ENCODE results near the gene ZSCAN5A. TPM values are rescaled to one million over a fixed set of nuclear protein-coding genes. Genes with fewer than 3 reads are reported as not detected.
"Not testable (repeated sequence)": the region's sequence is repeated elsewhere in the genome, so short reads cannot be mapped to it uniquely, and the experiment has no call there.

ZSCAN5A gene
- total and polyA plus RNA-seq, 5 donors from 2014 or later, result 3.5 to 7.9 (median 6.4) TPM

- Histone ChIP-seq H3K36me3 (ENCODE audit: control insufficient read depth, insufficient read depth, low read length) (no peaks in the 10 kb centered on the region), H3K4me1 (ENCODE audit: control insufficient read depth, insufficient read depth, low read length, poor library complexity, severe bottlenecking) (no peaks in the 10 kb centered on the region), H3K27ac (ENCODE audit: insufficient read depth, low read length, poor library complexity, severe bottlenecking) (no peak overlapping the region), H3K9me3 (ENCODE audit: control insufficient read depth in 2 of 2, low read length in 2 of 2) (no peaks in the 10 kb centered on the region), H3K4me3 (ENCODE audit: low read depth, low read length) (no peak overlapping the region), H3K27me3 (ENCODE audit: control insufficient read depth, insufficient read depth, low read length) (peaks cover 2% of the 10 kb centered on the region)
- no peak overlapping the region for H3K27ac Mint-ChIP-seq
- peak in 1 of 3 donors; percentile 3 for DNase-seq
- H3K4me3 Mint-ChIP-seq, result no peak overlapping the region
- peaks cover 0 to 4% (median under 1%) of the 10 kb centered on the region in 4 donors for H3K4me1 Mint-ChIP-seq
- peaks cover 36% of the 10 kb centered on the region for H3K27me3 Mint-ChIP-seq
- peaks cover 0 to 3% (median 0%) of the 10 kb centered on the region in 7 donors for H3K9me3 Mint-ChIP-seq
- peaks cover 6% of the 10 kb centered on the region for H3K36me3 Mint-ChIP-seq
- no peak for ATAC-seq (ENCODE audit: low read depth in 2 of 2)
Observed at GRCh38 chr19:56217039-56217949, 97.3 kb downstream of the ZSCAN5A start.

- no peaks in the 10 kb centered on the region for H3K9me3 ChIP-seq (ENCODE audit: control insufficient read depth in 2 of 2, low read length in 2 of 2)
- Mint-ChIP-seq H3K9me3 (peaks cover 0 to 4% (median 0%) of the 10 kb centered on the region in 7 donors), H3K4me1 (peaks cover 0 to 4% (median 0%) of the 10 kb centered on the region in 4 donors), H3K4me3 (no peak overlapping the region), H3K27ac (no peak overlapping the region), H3K36me3 (no peaks in the 10 kb centered on the region), H3K27me3 (peaks cover 24% of the 10 kb centered on the region)
- H3K27me3 ChIP-seq (ENCODE audit: control insufficient read depth, insufficient read depth, low read length), result no peaks in the 10 kb centered on the region
- no peak for ATAC-seq (ENCODE audit: low read depth in 2 of 2)
- no peak overlapping the region for H3K4me3 ChIP-seq (ENCODE audit: low read depth, low read length)
- H3K27ac ChIP-seq (ENCODE audit: insufficient read depth, low read length, poor library complexity, severe bottlenecking), result no peak overlapping the region
- H3K36me3 ChIP-seq (ENCODE audit: control insufficient read depth, insufficient read depth, low read length), result no peaks in the 10 kb centered on the region
- H3K4me1 ChIP-seq (ENCODE audit: control insufficient read depth, insufficient read depth, low read length, poor library complexity, severe bottlenecking), result no peaks in the 10 kb centered on the region
- no peak for DNase-seq
Observed at GRCh38 chr19:56211718-56212117, 102.9 kb downstream of the ZSCAN5A start.

GRCh38 chr19:56210036-56210435 is 104.6 kb downstream of the ZSCAN5A start:
- H3K9me3 ChIP-seq (ENCODE audit: control insufficient read depth in 2 of 2, low read length in 2 of 2); H3K4me1 Mint-ChIP-seq; H3K36me3 Mint-ChIP-seq; H3K36me3 ChIP-seq (ENCODE audit: control insufficient read depth, insufficient read depth, low read length); H3K4me3 ChIP-seq (ENCODE audit: low read depth, low read length); DNase-seq; H3K9me3 Mint-ChIP-seq; H3K27ac ChIP-seq (ENCODE audit: insufficient read depth, low read length, poor library complexity, severe bottlenecking); H3K27me3 ChIP-seq (ENCODE audit: control insufficient read depth, insufficient read depth, low read length); H3K4me3 Mint-ChIP-seq; H3K4me1 ChIP-seq (ENCODE audit: control insufficient read depth, insufficient read depth, low read length, poor library complexity, severe bottlenecking); ATAC-seq (ENCODE audit: low read depth in 2 of 2); H3K27ac Mint-ChIP-seq: not testable (repeated sequence)
- peaks cover 13% of the 10 kb centered on the region for H3K27me3 Mint-ChIP-seq

DNA sequence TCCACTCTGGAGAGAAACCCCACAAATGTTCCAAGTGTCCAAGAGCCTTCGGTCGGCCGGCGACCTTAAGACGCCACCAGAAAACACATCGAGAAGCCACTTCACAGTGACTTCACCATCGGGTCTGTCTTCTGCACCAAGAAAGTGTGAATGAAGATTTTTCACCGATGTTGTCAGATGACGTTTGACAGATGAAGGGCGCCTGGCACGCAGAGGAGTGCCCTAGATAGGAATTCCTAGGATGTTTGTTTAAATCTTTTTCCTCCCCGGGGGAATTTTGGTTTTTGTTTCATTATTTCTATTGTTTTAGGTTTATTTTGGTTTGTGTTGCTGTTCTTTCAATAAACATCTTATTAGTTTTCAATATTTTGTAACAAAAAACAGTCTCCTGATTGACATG is 105.5 kb downstream of the ZSCAN5A start:
- Histone ChIP-seq H3K4me3 (ENCODE audit: low read depth, low read length) (no peak overlapping the region), H3K27ac (ENCODE audit: insufficient read depth, low read length, poor library complexity, severe bottlenecking) (no peak overlapping the region), H3K27me3 (ENCODE audit: control insufficient read depth, insufficient read depth, low read length) (no peaks in the 10 kb centered on the region), H3K36me3 (ENCODE audit: control insufficient read depth, insufficient read depth, low read length) (no peaks in the 10 kb centered on the region), H3K4me1 (ENCODE audit: control insufficient read depth, insufficient read depth, low read length, poor library complexity, severe bottlenecking) (no peaks in the 10 kb centered on the region), H3K9me3 (ENCODE audit: control insufficient read depth in 2 of 2, low read length in 2 of 2) (no peaks in the 10 kb centered on the region)
- no peak for ATAC-seq (ENCODE audit: low read depth in 2 of 2)
- Mint-ChIP-seq H3K9me3 (peaks cover 0 to 3% (median 0%) of the 10 kb centered on the region in 7 donors), H3K27ac (no peak overlapping the region), H3K36me3 (no peaks in the 10 kb centered on the region), H3K4me3 (no peak overlapping the region), H3K27me3 (peaks cover 10% of the 10 kb centered on the region), H3K4me1 (no peaks in the 10 kb centered on the region)
- no peak for DNase-seq

DNA sequence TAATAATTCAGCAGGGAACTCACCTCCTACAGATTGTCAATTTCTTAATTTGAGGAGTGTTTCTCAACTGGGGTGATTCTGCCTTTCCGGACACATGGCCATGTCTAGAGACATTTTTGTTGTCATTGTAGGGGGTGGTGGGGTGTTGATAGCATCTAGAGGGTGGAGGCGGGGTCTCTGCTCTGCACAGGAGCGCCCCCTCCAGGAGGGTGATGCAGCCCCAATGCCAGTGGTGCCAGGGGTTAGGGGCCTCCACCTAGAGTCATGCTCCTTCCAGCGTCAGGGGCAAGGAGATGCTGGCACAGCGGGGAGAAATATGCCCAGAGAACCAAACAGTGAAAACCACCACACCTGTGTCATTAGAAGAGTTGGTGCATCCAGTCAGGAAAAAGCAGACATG is 107.1 kb downstream of the ZSCAN5A start:
- not testable (repeated sequence) for H3K4me1 ChIP-seq (ENCODE audit: control insufficient read depth, insufficient read depth, low read length, poor library complexity, severe bottlenecking); H3K9me3 ChIP-seq (ENCODE audit: control insufficient read depth in 2 of 2, low read length in 2 of 2); H3K36me3 Mint-ChIP-seq; H3K27ac ChIP-seq (ENCODE audit: insufficient read depth, low read length, poor library complexity, severe bottlenecking); H3K27me3 Mint-ChIP-seq; H3K4me1 Mint-ChIP-seq; H3K36me3 ChIP-seq (ENCODE audit: control insufficient read depth, insufficient read depth, low read length); H3K4me3 Mint-ChIP-seq; H3K9me3 Mint-ChIP-seq; H3K27me3 ChIP-seq (ENCODE audit: control insufficient read depth, insufficient read depth, low read length); H3K27ac Mint-ChIP-seq; H3K4me3 ChIP-seq (ENCODE audit: low read depth, low read length); ATAC-seq (ENCODE audit: low read depth in 2 of 2); DNase-seq

GRCh38 chr19:56201973-56202372 is 112.7 kb downstream of the ZSCAN5A start, which contains the start of gene ZSCAN5C:
TSS of gene ZSCAN5C (plus strand) at chr19:56202273. CDS start at chr19:56205914, 3,641 bp downstream.
- Mint-ChIP-seq H3K27me3 (peaks cover 5% of the 10 kb centered on the region), H3K9me3 (peaks cover 0 to 2% (median 0%) of the 10 kb centered on the region in 7 donors), H3K27ac (no peak within 1 kb of the TSS), H3K4me1 (no peaks in the 10 kb centered on the region), H3K36me3 (no peaks in the 10 kb centered on the region), H3K4me3 (no peak within 1 kb of the TSS)
- Histone ChIP-seq H3K27me3 (ENCODE audit: control insufficient read depth, insufficient read depth, low read length) (no peaks in the 10 kb centered on the region), H3K9me3 (ENCODE audit: control insufficient read depth in 2 of 2, low read length in 2 of 2) (no peaks in the 10 kb centered on the region), H3K27ac (ENCODE audit: insufficient read depth, low read length, poor library complexity, severe bottlenecking) (no peak within 1 kb of the TSS), H3K36me3 (ENCODE audit: control insufficient read depth, insufficient read depth, low read length) (no peaks in the 10 kb centered on the region), H3K4me3 (ENCODE audit: low read depth, low read length) (no peak within 1 kb of the TSS), H3K4me1 (ENCODE audit: control insufficient read depth, insufficient read depth, low read length, poor library complexity, severe bottlenecking) (no peaks in the 10 kb centered on the region)
- DNase-seq (no peak), ATAC-seq (ENCODE audit: low read depth in 2 of 2) (no peak)

- no peak for ATAC-seq (ENCODE audit: low read depth in 2 of 2)
- Mint-ChIP-seq H3K36me3 (no peaks in the 10 kb centered on the region), H3K27me3 (peaks cover 5% of the 10 kb centered on the region), H3K9me3 (no peaks in the 10 kb centered on the region), H3K4me1 (no peaks in the 10 kb centered on the region), H3K27ac (no peak overlapping the region), H3K4me3 (no peak overlapping the region)
- Histone ChIP-seq H3K36me3 (ENCODE audit: control insufficient read depth, insufficient read depth, low read length) (no peaks in the 10 kb centered on the region), H3K9me3 (ENCODE audit: control insufficient read depth in 2 of 2, low read length in 2 of 2) (no peaks in the 10 kb centered on the region), H3K27me3 (ENCODE audit: control insufficient read depth, insufficient read depth, low read length) (no peaks in the 10 kb centered on the region), H3K27ac (ENCODE audit: insufficient read depth, low read length, poor library complexity, severe bottlenecking) (no peak overlapping the region), H3K4me3 (ENCODE audit: low read depth, low read length) (no peak overlapping the region), H3K4me1 (ENCODE audit: control insufficient read depth, insufficient read depth, low read length, poor library complexity, severe bottlenecking) (no peaks in the 10 kb centered on the region)
- no peak for DNase-seq
Observed at GRCh38 chr19:56199687-56200086, 115.0 kb downstream of the ZSCAN5A start.

DNA sequence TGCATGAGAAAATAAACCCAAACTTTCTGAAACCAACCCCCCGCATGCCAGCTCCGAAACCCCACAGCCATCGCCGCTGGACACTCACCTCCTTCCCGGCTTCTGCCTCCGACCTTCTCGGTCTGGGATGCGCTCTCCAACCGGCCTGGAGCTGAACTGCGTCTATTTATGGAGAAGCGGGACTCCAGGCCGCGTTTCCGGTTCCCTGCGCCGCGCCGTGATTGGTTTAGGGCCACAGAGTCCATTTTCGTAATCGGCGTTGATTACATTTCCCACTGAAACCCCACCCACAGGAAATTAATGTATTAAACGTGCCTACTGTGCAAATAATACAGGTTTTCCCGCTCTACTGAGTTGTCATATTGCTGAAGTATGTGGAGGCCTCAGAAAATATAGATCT is 117.0 kb downstream of the ZSCAN5A start, which contains the start of gene ZSCAN5B:
Gene ZSCAN5B, minus strand, starts transcription at position 138 of the 400 bp plus-strand sequence. CDS start 4,731 bp downstream, outside the sequence.
- ATAC-seq (ENCODE audit: low read depth in 2 of 2); H3K4me1 ChIP-seq (ENCODE audit: control insufficient read depth, insufficient read depth, low read length, poor library complexity, severe bottlenecking); DNase-seq; H3K9me3 Mint-ChIP-seq; H3K27ac Mint-ChIP-seq; H3K9me3 ChIP-seq (ENCODE audit: control insufficient read depth in 2 of 2, low read length in 2 of 2); H3K27me3 Mint-ChIP-seq; H3K36me3 ChIP-seq (ENCODE audit: control insufficient read depth, insufficient read depth, low read length); H3K4me3 Mint-ChIP-seq; H3K4me1 Mint-ChIP-seq; H3K36me3 Mint-ChIP-seq; H3K27ac ChIP-seq (ENCODE audit: insufficient read depth, low read length, poor library complexity, severe bottlenecking); H3K4me3 ChIP-seq (ENCODE audit: low read depth, low read length); H3K27me3 ChIP-seq (ENCODE audit: control insufficient read depth, insufficient read depth, low read length): not testable (repeated sequence)
